Retina (tissue), 1 donor: ENCODE data around the gene GRB10.
A peak's percentile ranks its signal among the peaks of the same experiment; 100 is the strongest.

ENCODE experiments used
- DNase-seq: peaks from one replicate; pipeline ENCODE4 v3.0.0-alpha.2; 2016

Gene GRB10

DNA sequence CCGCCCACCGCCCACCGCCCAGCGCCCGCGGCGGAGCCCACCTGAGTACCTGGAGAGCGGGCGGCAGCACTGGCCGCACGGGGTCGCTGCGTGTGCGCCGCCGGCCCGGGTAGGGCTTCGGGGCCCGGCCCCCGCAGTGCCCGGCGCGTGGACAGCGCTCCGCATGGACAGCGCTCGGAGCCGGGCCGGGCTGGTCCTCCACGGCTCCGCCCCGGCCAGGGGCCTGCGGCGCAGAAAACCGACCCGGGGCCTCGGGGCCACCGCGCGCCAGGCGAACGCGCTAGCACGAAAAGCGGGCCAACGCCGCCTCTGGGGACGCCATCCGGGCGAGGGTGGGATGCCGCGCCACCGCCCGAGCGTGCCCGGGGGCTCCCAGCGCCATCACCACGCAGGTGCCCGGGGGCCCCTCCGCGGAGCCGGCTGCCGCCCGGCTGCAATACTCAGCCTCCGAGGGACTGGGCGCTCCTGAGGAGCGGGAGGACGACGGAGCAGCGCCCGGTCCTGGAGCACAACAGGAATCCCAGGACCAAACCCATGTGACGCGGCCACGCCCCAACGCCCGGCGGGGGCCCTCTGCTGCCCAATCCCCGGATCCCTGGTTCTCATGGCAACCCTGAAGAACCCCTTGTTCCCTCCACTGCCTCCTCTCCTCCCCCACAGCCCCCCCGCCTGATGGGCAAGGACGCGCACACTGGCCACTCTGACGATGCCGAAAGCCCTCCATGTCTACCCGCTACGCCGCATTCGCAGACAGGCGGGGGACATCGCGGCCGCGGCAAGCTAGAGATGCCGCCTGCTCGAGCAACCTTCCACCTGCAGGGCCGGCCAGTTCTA, at the start of gene GRB10:
GRB10 (minus strand) TSS at position 522 of the 834 bp plus-strand sequence. CDS start 50,574 bp downstream, outside the sequence.
- DNase-seq, result peak; percentile 87

DNA sequence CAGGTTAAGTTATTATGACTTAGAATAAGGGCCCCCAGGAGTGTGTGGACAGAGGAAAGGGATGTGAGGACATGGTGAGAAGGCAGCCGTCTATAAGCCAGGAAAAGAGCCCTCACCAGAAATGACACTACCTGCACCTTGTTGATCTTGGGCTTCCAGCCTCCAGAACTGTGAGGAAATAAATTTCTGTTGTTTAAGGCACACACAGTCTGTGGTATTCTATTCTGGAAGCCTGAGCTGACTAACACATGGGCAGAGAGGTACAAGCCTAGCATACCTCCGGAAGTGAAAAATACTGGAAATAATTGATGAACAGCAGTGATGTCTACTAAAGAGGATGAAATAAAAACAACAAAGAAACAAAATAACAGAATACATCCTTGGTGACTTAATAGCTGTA, 46.1 kb upstream of the GRB10 start:
- DNase-seq, result no peak

DNA sequence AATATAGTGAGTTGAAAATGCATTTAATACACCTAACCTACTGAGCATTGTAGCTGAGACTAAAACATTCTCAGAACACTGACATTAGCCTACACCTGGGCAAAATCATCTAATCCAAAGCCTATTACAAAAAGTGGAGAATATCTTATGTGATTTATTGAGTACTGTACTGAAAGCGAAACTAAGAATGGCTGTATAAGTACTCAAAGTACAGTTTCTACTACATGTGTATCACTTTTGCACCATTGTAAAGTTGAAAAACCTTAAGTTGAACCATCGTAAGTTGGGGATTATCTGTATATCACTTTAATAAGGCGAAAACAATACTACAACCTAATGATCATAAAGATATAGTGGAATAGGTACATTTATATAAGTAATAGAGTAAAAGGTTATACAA, 45.4 kb upstream of the GRB10 start:
- no peak for DNase-seq

DNA sequence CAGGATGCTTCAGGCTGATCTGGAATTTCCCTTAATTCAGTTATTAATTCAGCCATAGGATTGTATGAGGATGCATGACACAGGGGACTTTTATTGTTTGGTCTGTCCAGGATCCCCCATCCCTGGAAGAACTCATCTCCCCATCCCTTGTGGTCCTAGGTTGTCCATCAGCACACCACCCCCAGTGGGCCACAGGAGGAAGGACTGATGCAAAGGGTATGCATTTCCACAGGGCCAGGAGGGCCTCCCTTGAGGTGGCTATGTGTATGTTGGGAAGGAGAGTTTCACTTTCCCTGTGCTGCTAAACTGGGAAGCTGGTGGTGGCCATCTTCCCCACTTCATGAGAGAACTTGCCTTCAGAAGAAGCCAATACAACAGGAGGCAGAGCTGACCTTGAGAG, 44.6 kb upstream of the GRB10 start:
- DNase-seq, result no peak

DNA sequence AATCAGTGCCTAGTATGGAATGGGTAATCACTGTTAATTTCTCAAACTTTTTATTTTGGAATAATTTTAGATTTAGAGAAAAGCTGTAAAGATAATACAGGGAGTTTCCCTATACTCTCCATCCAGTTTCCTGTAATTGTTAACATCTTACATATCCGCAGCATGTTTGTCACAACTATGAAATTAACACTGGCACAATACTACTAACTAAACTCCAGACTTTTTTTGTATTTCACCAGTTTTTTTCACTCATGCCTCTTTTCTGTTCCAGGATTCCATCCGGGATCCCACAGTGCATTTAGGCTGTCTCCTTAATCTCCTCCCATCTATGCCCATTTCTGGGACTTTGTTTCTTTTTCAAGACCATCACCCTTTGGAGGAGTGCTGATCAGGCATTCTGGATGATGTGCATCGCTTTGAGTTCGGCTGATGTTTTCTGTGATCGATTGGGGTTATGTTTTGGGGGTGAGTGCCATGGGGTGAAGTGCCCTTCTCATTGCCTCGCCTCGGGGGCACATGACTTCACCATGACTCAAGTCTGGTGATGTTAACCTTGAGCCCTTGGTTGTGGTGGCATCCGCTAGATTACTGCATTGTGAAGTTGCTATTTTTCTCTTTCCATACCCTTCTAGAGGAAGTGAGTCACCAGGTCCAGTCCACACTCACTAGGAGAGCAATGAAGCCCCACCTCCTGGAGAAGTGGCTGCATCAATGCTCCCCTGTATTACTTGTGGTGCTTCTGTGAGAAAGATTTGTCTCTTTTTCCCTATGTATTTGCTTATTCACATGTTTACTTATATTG, 43.9 kb upstream of the GRB10 start:
- no peak for DNase-seq

DNA sequence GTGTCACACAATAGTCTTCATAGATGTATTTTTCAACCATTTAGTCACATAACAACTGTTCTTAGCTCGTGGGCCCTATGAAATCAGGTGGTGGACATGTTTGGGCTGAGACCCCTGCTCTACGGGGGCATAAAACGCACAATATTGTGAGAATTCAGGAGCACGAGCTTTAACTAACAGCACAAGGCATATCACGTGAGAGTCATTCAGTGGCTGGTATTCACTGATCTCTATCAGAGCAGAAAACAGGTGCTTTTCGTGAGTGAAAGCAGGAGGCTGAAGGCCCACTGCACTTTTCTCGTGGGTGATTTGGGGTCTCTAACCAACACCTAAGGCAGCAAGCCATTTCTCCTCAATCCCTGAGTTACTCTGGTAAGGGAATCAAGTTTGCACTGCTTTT, 42.8 kb upstream of the GRB10 start:
- no peak for DNase-seq

DNA sequence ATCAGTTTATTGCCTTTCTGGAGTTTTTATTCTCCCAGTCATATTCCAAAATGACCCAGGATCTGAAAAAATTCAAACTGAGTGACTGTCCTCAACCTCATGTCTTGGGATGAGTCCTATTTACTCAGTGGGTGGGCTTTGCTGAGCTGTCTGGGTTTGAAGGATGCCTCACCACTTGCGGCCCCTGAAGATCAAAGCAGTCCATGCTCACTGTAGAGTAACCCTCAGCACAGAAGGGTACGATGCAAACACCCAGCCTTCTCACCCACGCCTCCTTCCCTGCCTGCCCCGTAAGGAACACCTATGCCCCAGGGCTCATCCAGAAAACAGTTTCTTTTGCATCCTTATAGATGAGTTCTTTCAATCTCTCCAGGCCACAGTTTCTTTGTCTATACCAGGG, 42.2 kb upstream of the GRB10 start:
- DNase-seq, result no peak

DNA sequence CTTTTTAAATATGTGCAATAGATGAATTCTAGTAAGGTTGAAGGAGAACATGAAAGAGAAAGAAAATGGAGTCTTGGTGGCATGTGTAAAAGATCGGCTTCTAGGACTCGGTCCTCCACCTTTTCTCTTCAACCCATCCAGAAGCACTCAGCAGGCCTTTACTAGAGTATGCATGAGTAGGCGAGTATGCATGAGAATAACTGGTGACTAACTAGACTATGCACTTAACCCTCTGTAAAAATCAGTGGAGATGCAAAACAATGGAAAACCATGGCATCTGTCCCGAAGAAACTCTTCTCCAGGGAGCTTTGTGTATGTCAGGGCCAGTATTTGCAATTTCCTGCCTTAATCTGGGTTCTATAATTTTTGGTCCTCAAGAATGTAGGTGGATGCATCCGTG, 40.0 kb upstream of the GRB10 start:
- DNase-seq, result no peak

DNA sequence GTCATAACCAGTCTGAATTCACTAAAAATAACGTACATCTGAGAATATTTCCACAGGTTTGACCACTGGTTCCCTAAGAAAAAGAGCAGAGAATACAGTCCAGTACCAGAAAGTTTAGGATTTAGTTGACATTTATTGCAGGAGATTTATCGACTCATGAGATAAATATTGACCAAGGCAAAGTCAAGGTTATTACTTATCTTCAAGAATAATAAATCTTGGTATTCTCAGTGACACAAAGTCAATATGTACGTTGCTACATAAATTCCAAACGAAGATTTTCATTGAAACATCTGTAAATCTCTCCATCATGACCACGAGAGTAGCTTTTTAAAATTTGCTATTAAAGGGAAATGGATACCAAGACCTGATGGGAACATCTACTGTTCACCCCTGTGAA, 39.4 kb upstream of the GRB10 start:
- no peak for DNase-seq

DNA sequence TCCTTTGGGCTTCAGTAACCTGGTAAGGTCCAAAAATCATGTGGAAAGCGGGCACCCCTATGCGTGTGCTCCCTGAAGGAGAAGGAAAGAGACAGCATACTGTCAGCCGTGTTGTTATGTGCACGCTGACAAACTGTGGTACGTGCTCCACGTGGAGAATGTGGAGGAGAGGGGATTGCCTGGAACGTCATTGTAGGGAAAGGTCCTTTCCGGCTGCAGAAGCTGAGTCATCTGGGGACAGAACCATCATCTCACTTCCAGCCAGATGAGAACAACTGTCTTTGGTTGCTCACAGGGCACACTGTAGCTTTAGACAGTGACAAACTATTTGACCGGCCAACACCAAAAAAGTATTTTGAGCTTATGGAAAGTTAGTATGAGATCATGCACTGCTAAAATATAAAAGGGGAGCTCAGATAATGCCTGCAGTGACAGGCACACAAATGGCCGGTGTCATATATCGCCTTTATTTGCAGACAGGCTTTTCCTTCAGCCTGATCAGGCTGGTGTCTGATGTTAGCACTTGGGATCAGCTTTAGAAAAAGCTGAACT, 38.8 kb upstream of the GRB10 start:
- no peak for DNase-seq

DNA sequence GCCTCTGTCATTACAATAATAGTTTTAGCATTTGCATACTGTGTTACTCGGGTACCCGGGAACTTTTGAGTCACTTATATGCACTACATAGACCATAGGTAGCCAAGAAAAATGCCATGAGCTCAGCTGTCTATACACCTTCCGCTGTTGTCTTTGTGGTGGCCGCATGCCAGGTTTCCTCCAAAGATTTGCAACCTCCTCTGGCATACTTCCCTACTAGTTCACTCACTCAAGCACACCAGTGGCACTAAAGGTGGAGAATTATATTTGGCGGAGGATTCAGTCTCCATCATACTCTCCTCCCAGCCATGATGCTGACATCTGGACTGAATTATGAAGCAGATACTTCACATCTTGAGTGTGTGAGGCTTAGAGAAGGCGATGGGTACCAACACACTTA, 35.6 kb upstream of the GRB10 start:
- no peak for DNase-seq

DNA sequence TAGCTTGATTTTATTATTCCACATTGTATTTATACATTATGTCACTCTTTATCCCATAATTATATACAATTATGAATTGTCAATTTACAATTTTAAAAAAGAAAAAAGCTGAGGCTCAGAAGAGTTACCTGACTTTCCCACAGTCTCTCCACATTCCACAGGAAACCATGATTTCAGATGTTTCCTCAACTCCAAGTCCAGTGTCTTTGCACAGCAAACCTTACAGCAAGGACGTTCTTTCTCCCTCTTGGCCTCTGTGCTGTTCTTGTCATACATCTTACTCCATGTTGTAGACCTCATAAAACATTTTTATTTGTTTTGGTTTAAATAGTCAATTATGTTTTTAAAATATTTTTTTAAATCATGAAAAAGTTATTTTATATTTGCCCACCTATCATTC, 34.9 kb upstream of the GRB10 start:
- DNase-seq, result no peak

DNA sequence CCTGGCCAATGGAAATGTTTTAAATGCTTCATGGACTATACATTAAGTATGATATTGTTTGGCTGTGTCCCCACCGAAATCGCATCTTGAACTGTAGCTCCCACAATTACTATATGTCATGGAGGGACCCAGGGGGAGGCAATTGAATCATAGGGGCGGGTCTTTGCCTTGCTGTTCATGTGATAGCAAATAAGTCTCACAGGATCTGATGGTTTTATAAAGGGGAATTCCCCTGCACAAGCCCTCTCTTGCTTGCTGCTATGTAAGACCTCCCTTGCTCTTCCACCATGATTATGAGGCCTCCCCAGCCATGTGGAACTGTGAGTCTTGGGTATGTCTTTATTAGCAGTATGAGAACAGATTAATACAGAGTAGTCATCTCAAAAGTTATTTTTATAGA, 32.4 kb upstream of the GRB10 start:
- DNase-seq, result no peak

DNA sequence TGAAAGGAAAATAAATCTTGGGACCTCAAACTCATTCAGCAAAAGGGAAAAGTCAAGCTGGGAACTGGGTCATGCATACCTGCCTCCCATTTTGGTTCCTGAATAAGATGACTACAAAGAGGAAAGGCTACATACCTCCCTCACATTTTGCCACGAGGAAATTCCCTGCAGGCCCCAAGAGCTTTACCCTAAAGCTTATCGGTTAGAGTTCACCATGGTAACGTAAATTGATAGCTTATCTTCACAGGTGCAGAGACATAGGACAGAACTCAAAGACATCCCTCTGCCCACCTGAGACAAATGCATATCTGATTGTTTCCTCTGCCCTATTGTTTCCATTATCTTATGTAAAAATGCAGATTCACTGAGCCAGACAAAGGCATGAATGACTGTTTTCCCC, 31.5 kb upstream of the GRB10 start:
- no peak for DNase-seq

DNA sequence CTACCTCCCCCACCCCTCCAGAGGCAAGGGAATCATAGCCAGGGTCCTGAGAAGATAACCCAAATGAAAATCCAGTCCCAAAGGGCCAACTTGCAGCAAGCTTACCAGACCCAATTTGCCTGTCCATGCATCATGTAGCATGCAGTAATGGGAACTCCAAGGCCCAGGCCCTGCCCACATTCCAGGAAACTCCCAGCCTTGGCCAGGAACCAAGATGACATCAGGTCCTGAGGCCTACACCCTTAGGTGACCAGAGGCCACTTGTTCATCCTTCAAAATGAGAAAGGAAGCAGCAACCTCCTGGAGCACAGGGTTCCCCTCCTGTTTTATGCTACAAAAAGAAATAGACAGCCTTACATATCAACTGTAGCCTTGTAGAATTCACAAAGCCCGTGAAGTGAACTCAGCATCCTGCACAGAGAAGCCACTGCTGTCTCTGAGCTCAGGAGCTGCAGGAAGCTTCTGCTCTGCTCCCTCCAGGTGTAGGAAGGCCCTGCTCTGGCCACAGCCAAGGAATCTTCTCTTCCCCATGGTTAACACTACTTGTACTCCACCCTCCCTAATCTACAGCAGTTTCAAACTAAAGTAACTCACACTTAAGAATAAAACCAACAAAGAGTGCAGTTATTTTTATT, 30.3 kb upstream of the GRB10 start:
- no peak for DNase-seq

DNA sequence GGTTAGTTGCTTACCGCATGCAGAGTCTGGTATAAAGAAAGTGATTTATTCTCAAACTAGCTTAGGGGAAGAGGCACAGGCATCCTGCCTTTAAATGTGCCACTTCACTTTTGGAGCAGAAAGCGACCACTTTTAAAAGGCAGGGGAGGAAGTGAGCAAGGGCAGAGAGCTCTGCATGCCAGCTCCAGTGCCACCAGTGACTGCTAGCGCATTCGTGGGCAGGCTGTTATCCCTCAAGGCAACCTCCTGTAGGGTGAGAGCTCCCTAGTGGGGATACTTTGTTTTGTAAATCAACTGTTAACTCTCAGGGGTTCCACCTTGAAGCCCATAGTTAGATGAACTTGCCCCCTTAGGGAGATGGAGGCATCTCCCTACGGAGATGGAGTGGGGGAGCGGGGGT, 29.4 kb upstream of the GRB10 start:
- no peak for DNase-seq

DNA sequence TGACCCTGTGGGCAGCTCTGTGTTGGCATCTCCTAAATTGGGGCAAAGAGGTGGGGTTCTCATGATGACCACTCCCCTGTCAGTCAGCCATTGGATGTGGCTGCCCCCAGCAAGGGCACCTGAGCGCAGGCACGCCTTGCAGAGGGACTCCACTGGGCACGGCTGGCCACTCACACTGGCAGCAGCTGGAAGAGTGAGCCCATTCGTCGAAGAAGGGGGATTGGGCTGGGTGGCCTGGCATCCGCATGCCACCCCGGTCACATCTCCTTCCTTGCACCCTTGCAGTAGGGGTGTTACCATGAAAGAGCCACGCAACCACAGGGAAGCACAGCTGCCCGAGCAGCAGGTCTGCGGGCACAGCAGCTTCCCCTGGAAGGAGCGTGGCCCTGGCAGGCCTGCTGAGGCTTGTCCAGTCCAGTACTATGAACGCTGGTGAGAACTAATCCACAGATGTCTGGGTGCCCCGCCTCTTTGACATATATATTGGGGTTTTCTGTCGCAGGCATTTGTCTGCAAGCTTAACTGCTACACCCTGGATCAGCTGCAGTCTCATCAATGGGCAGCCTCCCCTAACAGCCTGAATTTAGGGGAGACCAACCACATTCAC, 25.7 kb upstream of the GRB10 start:
- DNase-seq, result no peak

DNA sequence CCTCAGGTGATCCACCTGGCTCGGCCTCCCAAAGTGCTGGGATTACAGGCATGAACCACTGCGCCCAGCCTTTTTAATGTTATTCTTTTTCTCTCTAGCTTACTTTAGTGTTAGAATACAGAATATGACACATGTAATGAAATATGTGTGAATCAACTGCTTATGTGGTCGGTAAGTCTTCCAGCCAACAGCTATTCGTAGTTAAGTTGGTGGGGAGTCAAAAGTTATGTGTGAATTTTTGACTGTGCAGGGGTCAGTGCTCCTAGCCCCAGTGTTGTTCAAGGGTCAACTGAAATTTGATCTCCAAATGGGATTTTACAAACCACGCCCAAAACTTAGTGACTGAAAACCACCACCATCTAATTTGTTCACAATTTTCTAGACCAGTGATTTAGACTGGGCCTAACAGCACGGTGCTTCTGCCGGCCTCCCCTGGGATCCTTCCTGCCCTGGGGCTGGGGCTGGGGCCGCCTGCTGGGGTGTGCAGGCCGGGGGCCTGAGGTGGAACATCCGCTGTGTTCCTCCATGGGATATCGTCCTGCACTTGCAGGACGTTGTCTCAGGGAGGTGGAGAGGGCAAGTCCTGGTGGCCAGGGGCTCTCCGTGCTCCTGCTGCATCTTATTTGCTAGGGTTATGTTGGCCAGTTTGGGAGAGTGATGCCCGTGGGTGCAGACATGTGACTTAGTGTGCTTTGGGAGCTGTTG, 24.5 kb upstream of the GRB10 start:
- no peak for DNase-seq

DNA sequence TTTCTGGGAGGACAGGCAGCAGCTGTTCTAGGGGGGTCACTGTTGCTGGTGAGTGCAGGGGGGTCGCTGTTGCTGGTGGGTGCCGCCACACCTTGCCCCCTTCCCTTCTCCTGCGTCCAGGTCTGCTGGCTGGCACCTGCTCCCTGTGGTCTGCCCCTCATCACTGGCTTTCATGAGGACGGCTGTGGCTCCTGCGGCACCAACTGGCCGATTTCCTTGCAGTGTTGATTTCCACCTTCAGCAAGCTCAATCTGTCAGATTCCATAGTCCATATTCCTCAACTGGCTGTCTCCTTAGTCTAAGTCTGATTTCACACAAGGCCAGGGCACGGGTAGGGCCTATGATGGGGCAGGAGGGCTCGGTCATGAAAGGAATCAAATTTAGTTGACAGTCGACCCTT, 23.4 kb upstream of the GRB10 start:
- DNase-seq, result no peak

DNA sequence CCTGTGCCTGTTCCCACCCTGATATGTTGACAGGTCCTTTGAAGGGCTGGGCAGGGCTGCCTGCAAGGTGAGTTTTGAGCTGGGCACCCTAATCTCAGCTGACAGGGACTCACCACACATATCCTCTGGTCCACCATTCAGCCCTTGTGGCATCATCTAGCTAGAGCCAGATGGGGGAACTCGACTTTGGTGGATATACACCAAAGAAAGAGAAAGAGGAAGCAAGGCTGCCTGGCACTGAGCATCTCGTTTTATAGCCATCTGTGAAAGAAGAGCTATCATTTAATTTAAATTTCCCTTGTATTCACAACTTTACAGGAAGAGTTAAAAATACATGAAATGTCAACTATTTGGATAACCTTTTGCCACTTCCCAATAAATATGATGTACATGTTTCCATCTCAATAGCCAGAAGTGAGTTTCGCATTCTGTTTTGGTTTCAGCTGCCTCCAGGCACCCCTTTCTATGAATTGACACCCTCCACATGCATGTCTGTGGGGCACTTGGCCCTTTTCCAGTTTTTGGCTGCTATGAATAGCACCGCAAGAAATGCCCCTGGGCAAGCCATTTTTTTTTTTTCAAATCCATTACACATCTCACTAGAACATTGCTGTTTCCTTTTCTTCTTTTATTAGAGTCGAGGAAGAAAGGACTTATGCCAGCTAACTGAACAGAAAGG, 22.9 kb upstream of the GRB10 start:
- no peak for DNase-seq
